ENCODE data around the gene RBM34. TPM values are rescaled to one million over a fixed set of nuclear protein-coding genes. Genes with fewer than 3 reads are reported as not detected.
A peak's percentile ranks its signal among the peaks of the same experiment; 100 is the strongest.

The RBM34 gene
- total RNA-seq, 1 donor from 2014 or later, result 68.4 TPM

DNA sequence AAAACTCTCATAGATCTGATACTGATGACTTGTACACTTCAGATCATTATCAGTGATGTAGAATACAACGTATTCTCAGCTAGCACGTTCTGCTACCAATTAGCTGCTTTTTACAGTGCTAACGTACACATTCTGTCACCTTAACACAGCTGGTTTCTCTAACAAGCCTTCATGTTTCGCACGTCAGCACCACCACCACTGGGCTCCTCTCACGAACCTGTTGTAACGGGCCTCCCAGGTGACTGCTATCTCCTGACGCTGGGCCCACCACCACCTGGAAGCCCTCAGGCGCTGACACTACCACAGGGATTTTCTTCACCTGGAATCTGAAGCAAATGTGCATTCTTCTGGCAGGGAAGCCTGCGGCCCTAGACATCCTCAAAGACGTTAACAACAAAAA lies 52.2 kb downstream of the RBM34 start:
- H3K4me1 Mint-ChIP-seq (ENCODE audit: low read depth), result peaks cover 11% of the 10 kb centered on the region
- H3K9me3 Mint-ChIP-seq (ENCODE audit: low read depth), result no peaks in the 10 kb centered on the region
- peaks cover 23% of the 10 kb centered on the region for H3K36me3 Mint-ChIP-seq (ENCODE audit: insufficient read depth)
- H3K27me3 Mint-ChIP-seq, result peaks cover 2% of the 10 kb centered on the region
- H3K4me3 Mint-ChIP-seq (ENCODE audit: low read depth), result no peak overlapping the region
- no peak for DNase-seq (ENCODE audit: low spot score, unreplicated experiment)
- TF ChIP-seq, protein P1, sequence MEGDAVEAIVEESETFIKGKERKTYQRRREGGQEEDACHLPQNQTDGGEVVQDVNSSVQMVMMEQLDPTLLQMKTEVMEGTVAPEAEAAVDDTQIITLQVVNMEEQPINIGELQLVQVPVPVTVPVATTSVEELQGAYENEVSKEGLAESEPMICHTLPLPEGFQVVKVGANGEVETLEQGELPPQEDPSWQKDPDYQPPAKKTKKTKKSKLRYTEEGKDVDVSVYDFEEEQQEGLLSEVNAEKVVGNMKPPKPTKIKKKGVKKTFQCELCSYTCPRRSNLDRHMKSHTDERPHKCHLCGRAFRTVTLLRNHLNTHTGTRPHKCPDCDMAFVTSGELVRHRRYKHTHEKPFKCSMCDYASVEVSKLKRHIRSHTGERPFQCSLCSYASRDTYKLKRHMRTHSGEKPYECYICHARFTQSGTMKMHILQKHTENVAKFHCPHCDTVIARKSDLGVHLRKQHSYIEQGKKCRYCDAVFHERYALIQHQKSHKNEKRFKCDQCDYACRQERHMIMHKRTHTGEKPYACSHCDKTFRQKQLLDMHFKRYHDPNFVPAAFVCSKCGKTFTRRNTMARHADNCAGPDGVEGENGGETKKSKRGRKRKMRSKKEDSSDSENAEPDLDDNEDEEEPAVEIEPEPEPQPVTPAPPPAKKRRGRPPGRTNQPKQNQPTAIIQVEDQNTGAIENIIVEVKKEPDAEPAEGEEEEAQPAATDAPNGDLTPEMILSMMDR (IDR thresholded peaks at IDR 0.05; ENCODE audit: unreplicated experiment), result no peak
- H3K27ac Mint-ChIP-seq, result peak overlapping the region; percentile 43

DNA sequence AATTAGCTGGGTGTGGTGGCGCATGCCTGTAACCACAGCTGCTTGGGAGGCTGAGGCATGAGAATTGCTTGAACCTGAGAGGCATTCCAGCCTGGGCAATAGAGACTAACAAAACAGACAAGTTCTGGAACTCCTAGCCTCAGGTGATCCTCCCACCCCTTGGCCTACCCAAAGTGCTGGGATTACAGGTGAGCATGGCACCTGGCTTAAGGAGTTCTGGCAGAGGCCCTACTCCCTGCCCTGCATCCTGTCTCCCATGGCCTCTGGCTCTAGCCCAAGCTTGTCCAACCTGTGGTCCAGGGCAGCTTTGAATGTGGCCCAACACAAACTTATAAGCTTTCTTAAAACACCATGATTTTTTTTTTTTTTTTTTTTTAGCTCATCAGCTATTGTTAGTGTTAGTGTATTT lies 52.9 kb downstream of the RBM34 start:
- Mint-ChIP-seq H3K9me3 (ENCODE audit: low read depth) (no peaks in the 10 kb centered on the region), H3K4me1 (ENCODE audit: low read depth) (peaks cover 12% of the 10 kb centered on the region), H3K27ac (no peak overlapping the region), H3K4me3 (ENCODE audit: low read depth) (no peak overlapping the region), H3K36me3 (ENCODE audit: insufficient read depth) (peaks cover 20% of the 10 kb centered on the region), H3K27me3 (peaks cover 4% of the 10 kb centered on the region)
- TF ChIP-seq, protein P1 (IDR thresholded peaks at IDR 0.05; ENCODE audit: unreplicated experiment), result no peak
- DNase-seq (ENCODE audit: low spot score, unreplicated experiment), result no peak

DNA sequence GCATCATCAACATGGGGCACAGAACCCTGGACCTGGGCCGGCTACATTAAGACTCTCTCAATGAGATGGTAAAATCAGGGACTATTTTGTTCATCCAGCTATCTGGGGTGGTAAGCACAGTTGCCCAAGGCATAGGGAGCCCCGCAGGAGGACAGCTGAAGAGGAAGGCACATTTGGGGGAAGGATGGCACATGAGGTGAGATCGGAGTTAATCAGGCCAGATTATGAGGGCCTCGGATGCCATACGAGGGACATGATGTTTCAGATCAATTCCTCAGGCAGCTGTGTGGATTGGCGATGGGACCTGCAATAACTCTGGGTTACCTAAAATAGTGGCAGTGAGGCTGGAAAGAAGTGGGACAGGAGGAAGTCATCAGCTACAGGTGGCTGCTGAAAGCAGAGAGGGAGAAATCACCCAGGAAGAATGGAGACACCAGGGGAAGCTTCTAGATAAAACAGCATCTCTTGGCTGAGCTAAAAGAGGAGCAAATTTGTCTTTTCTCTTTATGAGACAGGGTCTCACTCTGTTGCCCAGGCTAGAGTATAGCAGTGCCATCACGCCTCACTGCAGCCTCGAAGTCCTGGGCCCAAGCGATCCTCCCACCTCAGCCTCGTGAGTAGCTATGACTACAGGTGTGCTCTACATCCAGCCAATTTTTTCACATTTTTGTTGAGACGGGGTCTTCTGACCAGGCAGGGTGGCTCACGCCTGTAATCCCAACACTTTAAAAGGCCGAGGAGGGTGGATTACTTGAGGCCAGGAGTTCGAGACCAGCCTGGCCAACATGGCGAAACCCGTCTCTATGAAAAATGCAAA lies 53.5 kb downstream of the RBM34 start:
- TF ChIP-seq, protein P1 (IDR thresholded peaks at IDR 0.05; ENCODE audit: unreplicated experiment), result no peak
- Mint-ChIP-seq H3K4me1 (ENCODE audit: low read depth) (peaks cover 12% of the 10 kb centered on the region), H3K36me3 (ENCODE audit: insufficient read depth) (peaks cover 17% of the 10 kb centered on the region), H3K4me3 (ENCODE audit: low read depth) (no peak overlapping the region), H3K27me3 (peaks cover 4% of the 10 kb centered on the region), H3K27ac (peak overlapping the region; percentile 0), H3K9me3 (ENCODE audit: low read depth) (no peaks in the 10 kb centered on the region)
- DNase-seq (ENCODE audit: low spot score, unreplicated experiment), result no peak

DNA sequence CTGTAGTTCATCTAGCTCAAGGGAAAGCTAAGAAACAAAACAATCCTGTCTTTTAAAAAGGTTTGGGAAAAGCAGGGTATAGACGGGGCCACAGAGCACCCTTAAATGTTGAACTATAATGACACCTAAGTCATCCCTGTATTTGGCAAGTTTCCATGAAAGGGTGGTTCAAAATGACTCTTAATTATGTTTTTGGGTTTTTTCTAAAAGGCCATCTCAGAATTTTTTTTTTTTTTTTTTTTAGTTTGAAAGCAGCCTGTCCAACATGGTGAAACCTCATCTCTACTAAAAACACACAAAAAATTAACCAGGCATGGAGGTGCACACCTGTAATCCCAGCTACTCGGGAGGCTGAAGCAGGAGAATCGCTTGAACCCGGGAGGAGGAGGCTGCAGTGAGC lies 54.6 kb downstream of the RBM34 start:
- Mint-ChIP-seq H3K9me3 (ENCODE audit: low read depth) (no peaks in the 10 kb centered on the region), H3K27ac (peak overlapping the region; percentile 29), H3K36me3 (ENCODE audit: insufficient read depth) (peaks cover 17% of the 10 kb centered on the region), H3K27me3 (peaks cover 4% of the 10 kb centered on the region), H3K4me1 (ENCODE audit: low read depth) (peaks cover 12% of the 10 kb centered on the region), H3K4me3 (ENCODE audit: low read depth) (no peak overlapping the region)
- no peak for DNase-seq (ENCODE audit: low spot score, unreplicated experiment)
- TF ChIP-seq, protein P1 (IDR thresholded peaks at IDR 0.05; ENCODE audit: unreplicated experiment), result no peak

DNA sequence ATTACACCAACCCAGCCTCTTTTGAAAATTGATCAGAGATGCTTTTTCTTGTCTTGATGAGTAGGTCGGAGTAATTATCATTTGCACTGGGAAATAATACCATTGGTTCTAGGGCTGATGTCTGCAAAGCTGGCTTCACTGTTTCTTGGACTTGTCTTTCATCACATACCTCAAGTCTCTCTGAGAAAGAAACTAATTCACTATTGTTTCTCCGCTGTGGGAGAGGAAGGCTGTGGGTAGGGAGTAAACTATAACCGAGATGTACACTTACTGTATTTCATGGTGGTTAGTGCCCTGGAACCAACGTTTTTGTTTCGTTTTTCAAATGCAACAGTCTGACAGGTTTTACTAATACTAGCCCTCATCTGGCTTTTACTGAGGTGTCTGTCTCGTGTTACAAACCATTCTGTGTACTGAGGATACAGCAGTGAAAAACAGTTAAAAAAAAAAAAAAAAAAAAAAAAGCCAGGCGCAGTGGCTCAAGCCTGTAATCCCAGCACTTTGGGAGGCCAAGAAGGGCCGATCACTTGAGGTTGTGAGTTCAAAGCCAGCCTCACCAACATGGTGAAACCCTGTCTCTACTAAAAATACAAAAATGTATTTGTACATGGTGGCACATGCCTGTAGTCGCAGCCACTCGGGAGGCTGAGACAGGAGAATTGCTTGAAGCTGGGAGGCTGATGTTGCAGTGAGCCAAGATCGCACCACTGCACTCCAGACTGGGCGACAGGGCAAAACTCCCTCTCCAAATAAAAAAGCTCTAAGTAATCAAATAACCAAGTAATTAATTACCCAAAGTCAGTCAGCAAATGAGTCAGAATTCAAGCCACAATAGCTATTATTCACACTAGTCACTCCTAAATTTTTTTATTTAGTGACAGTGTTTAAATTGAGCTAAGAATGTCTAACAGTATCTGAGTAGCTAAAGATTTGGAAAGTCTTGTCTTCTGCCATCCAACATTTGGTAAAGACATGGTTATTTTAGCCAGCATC lies 55.7 kb downstream of the RBM34 start:
- peaks cover 12% of the 10 kb centered on the region for H3K36me3 Mint-ChIP-seq (ENCODE audit: insufficient read depth)
- H3K4me3 Mint-ChIP-seq (ENCODE audit: low read depth), result no peak overlapping the region
- H3K27me3 Mint-ChIP-seq, result peaks cover 4% of the 10 kb centered on the region
- no peaks in the 10 kb centered on the region for H3K9me3 Mint-ChIP-seq (ENCODE audit: low read depth)
- DNase-seq (ENCODE audit: low spot score, unreplicated experiment), result no peak
- peaks cover 12% of the 10 kb centered on the region for H3K4me1 Mint-ChIP-seq (ENCODE audit: low read depth)
- TF ChIP-seq, protein P1 (IDR thresholded peaks at IDR 0.05; ENCODE audit: unreplicated experiment), result no peak
- peak overlapping the region; percentile 34 for H3K27ac Mint-ChIP-seq
